Activated CD8-positive, alpha-beta memory T cell treated with anti-CD3 and anti-CD28 coated beads for 48 hours (primary cell): ENCODE data around the gene PTAFR.
"Not testable (repeated sequence)": the region's sequence is repeated elsewhere in the genome, so short reads cannot be mapped to it uniquely, and the experiment has no call there.

ENCODE experiments used
- DNase-seq, 3 experiments: peaks; one replicate each; pipeline ENCODE4 v3.0.0-alpha.2; 2020; ENCODE audit warnings: low read depth in 2 of 3, low spot score in 2 of 3

Gene PTAFR

DNA sequence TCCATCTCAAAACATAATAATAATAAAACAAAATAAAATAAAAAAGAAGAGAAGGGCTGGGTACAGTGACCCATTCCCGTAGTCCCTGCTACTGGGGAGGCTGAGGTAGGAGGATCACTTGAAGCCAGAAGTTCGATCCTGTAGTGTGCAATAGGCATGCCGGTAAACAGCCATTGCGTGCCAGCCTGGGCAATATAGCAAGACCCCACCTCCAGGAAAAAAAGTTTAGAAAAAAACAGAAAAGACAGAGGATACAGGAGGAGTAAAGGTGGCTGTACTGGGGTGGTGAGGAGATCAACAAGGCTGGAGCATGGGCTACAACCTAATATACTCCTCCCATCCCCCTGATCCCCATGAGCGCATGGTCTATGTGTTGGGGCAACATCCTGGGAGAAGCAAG lies 30.8 kb downstream of the PTAFR start:
- DNase-seq: no peak

GRCh38 chr1:28144203-28145135 lies 32.0 kb downstream of the PTAFR start:
- DNase-seq: peak in 1 of 3 experiments; percentile 14

- no peak for DNase-seq
These were observed 32.8 kb downstream of the PTAFR start for GRCh38 chr1:28143496-28144202.

GRCh38 chr1:28141685-28142084 lies 34.8 kb downstream of the PTAFR start:
- no peak for DNase-seq

DNA sequence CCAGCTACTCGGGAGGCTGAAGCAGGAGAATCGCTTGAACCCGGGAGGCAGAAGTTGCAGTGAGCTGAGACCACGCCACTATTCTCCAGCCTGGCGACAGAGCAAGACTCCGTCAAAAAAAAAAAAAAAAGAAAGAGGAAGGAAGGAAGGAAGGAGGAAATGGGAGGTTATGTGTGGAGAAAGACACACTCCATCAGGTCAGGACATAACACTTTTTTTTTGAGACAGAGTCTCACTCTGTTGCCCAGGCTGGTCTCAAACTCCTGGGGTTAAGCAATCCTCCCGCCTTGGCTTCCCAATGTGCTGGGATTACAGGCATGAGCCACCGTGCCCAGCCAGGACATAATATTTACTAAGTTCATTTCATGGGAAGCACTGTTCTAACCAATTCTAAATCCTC lies 36.6 kb downstream of the PTAFR start:
- not testable (repeated sequence) for DNase-seq

- DNase-seq: no peak
These were observed 37.3 kb downstream of the PTAFR start for GRCh38 chr1:28139025-28139712.

- DNase-seq: no peak
These were observed 39.4 kb downstream of the PTAFR start for GRCh38 chr1:28136922-28137613.

DNA sequence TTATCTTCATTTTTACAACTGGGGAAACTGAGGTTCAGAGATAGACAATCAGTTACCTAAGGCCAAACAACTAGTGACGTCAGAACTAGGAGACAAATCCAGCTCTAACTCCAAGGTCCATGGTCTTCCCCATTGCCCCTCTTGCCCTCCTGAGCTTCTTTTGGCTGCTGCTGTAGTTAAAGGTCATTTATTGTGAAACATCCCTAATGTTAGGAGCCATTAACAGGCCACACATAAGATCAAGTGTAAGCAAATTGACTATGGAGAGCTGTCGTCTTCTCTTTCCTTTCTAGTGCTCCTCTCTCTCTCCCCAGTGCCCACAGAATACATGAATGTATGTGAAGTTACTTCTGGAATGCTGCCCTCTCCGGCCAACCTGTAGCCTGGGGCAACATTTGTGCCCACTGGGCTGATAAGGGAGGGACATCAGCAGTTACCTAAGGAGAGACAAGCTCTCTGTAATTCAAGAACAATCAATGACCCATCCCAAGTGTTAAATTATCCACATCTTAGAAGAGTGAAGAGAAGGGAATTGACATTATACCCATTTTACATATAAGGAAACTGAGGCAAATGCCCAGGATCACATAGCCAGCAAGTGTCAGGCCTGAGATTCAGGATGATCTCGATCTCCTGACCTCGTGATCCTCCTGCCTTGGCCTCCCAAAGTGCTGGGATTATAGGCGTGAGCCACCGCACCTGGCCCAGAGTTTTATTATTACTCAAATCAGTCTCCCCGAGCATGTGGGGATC lies 40.1 kb downstream of the PTAFR start:
- DNase-seq: no peak

GRCh38 chr1:28135371-28136168 lies 40.9 kb downstream of the PTAFR start:
- no peak for DNase-seq

DNA sequence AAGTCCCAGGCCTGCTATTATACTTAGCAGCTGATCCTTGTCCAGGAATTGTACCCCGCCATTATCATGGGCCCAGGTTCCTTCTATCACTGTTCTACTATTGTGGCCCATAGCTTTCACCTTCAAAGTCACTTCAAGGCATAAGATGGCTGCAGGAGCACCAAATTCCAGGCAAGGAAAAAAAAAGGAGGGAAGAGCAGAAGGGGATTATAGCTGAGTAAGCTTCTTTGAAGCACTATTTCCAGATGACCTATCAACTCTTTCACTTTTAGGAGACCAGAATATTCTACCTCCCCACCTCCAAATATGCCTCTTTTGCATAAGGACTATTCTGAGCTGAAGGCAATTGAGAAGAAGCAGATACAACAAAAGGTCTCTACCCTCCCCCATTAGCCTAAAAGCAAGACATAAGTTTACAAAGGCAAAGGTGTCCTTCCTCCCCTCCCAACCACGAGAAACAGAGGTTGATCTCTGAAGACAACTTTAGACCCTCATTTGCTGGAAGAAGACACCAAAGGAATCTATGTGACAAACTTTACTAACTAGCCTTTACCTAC lies 41.8 kb downstream of the PTAFR start:
- DNase-seq: no peak

DNA sequence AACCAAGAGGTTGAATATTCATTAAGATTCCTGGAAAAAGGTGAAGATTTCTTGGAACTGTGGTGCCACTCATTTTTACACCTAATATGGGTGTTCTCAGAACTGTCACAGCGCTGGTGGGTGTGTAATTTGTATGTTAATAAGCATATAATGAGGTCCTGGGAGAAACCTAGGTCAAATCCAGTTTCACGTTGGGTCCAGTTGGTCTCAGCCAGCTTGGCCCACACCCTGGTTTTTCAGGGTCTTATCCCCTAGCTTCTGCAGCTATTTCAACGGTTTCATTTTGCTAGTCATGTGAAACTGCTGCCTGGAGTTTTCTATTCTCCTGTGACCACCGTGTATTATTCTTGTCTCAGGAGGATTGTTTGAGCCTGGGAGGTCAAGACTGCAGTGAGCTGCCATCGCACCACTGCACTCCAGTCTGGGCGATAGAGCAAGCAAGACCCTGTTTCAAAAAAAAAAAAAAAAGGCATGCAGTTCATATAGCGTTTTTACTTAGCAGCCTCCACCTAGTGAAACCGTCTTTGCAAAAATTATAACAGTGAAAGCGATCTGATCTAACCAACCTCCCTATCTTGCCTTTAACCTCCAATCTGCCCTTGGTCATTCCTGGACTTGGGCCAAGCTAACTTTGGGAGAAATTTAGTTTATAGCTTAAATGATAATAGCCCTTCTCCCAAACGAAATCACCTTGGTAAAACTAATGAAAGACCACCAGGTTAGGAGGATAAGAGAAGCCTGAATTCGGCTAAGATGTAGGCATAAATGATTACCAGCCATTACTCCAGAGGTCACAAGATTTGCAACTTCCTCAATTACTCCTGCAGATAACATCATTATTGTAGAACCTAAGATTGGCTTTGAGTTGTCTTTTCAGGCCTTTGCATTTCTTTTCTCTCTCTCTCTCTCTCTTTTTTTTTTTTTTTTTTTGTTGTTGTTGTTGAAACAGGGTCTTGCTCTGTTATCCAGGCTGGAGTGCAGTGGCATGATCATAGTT lies 44.0 kb downstream of the PTAFR start:
- no peak for DNase-seq

DNA sequence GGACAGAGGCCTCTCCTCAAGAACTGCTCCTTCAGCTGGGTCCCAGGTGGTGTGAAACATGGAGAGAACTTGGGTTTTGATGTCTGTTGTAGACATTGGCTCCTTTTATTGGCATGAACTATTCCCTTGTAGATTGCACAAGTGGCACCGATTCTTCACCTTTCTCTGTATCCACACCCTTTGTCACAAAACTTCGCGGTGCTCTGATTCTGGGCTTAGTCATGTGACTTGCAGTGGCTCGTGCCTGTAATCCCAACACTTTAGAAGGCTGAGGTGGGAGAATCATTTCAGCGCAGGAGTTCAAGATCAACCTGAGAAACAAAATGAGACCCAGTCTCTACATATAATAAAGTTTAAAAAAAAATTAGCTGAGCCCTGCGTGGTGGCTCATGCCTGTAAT lies 45.6 kb downstream of the PTAFR start:
- DNase-seq: no peak

GRCh38 chr1:28129150-28129549 lies 47.3 kb downstream of the PTAFR start:
- DNase-seq: no peak

GRCh38 chr1:28127617-28128257 lies 48.8 kb downstream of the PTAFR start:
- no peak for DNase-seq

DNA sequence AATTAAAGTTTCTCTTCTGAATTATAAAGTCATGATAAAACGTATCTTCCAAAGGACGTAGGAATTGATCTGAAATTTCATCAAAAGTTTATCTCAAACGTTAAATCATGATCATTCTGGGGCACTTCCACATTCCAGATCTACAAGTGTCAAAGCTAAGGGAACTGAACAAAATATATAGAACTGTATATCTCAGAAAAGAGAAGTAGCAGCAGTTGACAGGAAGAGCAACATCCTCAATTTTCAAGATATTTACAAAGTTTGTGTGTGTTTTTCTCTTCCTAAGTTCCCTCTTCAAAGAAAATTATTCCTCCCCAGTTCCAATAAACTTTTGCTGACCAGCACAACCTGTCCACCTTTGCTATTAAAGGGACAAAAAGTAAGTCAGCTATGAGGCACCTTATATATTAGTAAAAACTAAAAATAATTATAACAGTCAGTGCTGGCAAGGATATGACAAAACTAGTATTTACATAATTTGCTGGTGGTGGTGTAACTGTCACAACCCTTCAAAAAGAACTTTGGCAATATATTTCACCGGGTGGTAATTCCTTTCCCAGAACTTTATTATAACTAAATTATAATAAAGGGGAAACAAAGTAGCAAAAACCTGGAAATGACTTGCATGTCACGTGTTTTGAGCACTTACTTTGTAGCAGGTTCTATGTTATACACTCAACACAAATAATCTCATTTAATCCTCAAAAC lies 49.6 kb downstream of the PTAFR start:
- no peak for DNase-seq

DNA sequence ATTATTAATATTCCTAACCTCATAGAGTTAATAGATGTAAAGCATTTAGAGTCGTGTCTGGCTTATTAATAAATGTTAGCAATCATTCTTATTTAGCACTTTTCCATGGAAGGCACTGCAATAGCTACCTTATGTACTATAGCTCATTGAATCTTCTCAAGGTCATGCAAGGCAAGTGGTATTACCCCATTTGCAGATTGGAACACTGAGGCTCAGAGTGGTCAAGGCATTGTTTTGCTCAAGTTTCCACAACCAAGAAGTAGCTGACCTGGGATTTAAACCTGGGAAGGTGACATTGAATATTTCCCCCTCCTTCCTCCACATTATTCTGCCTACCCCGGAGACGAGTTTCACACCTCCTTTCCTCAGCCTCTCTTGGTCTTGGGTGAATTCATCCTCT lies 50.3 kb downstream of the PTAFR start:
- no peak for DNase-seq

- DNase-seq: no peak
These were observed 53.0 kb downstream of the PTAFR start for GRCh38 chr1:28123461-28123961.
